Hepatocyte (in vitro differentiated cells): ENCODE results near the gene SGMS1.
"Not testable (repeated sequence)": the region's sequence is repeated elsewhere in the genome, so short reads cannot be mapped to it uniquely, and the experiment has no call there.

Source experiments
- CTCF ChIP-seq: fragments of 200-600 bp; sonication (generic); IDR thresholded peaks from 2 replicates; pipeline ENCODE4 v1.5.1; 2016; ENCODE audit warnings: antibody characterized with exemption, mild to moderate bottlenecking; ENCODE audit not compliant: poor library complexity
- EZH2 ChIP-seq: fragments of 200-600 bp; sonication (generic); IDR thresholded peaks from 2 replicates; pipeline ENCODE4 v1.6.1; 2016; ENCODE audit warnings: antibody characterized with exemption, mild to moderate bottlenecking, borderline replicate concordance
- EZH2phosphoT487 ChIP-seq: fragments of 200-600 bp; sonication (generic); IDR thresholded peaks from one replicate; pipeline ENCODE4 v1.6.1; 2018; ENCODE audit warnings: antibody characterized with exemption, mild to moderate bottlenecking, low read depth, moderate library complexity; ENCODE audit not compliant: unreplicated experiment, severe bottlenecking

- not testable (repeated sequence) for TF ChIP-seq EZH2phosphoT487, EZH2, CTCF
Measured at GRCh38 chr10:50267877-50268276, 355.9 kb downstream of the SGMS1 start.
